Ascending aorta (tissue), 2 donors: ENCODE measurements around the gene BLTP3A. TPM values are rescaled to one million over a fixed set of nuclear protein-coding genes. Genes with fewer than 3 reads are reported as not detected.

Experiments
- DNase-seq, 2 donors: peaks; one replicate each; pipeline ENCODE4 v3.0.0-alpha.2; 2019; ENCODE audit warnings: low spot score in 2 of 2
- H3K27ac ChIP-seq, 2 donors: fragments of 200-600 bp; sonication (generic); one replicate each; pipeline ENCODE4 v1.5.1; 2016 to 2017; ENCODE audit warnings: mild to moderate bottlenecking in 1 of 2
- H3K27me3 ChIP-seq: fragments of 200-600 bp; sonication (generic); one replicate; pipeline ENCODE4 v1.5.1; 2017
- H3K36me3 ChIP-seq, 2 donors: fragments of 200-600 bp; sonication (generic); one replicate each; pipeline ENCODE4 v1.5.1; 2016
- H3K4me1 ChIP-seq, 2 donors: fragments of 200-600 bp; sonication (generic); one replicate each; pipeline ENCODE4 v1.5.1; 2016 to 2017; ENCODE audit warnings: mild to moderate bottlenecking in 1 of 2
- H3K4me3 ChIP-seq, 2 donors: fragments of 200-600 bp; sonication (generic); one replicate each; pipeline ENCODE4 v1.5.1; 2016 to 2017; ENCODE audit warnings: mild to moderate bottlenecking in 1 of 2
- H3K9me3 ChIP-seq, 2 donors: fragments of 200-600 bp; sonication (generic); one replicate each; pipeline ENCODE4 v1.5.1; 2016
- intact Hi-C: fragments of 100-400 bp; cut with DNase I; formaldehyde crosslinking; loops from one replicate; pipeline ENCODE4 v1.15.1; 2023
- total RNA-seq: library from RNA; depleted of rRNA; stranded (reverse); fragments of >200 nt; gene quantifications from one replicate; pipeline ENCODE4 v1.1.0, GENCODE V29; 2016
- TF ChIP-seq, protein P1 (sequence below), 3 experiments: fragments of 200-600 bp in 2 of 3; fragments of 450-650 bp in 1 of 3; sonication (generic) in 2 of 3; IDR thresholded peaks; one replicate each; pipeline ENCODE4 v1.5.1; 2016 to 2019; ENCODE audit warnings: antibody characterized with exemption in 3 of 3, mild to moderate bottlenecking in 1 of 3, moderate library complexity in 1 of 3

The BLTP3A gene
- total RNA-seq, 1 donor from 2014 or later: 12.7 TPM

DNA sequence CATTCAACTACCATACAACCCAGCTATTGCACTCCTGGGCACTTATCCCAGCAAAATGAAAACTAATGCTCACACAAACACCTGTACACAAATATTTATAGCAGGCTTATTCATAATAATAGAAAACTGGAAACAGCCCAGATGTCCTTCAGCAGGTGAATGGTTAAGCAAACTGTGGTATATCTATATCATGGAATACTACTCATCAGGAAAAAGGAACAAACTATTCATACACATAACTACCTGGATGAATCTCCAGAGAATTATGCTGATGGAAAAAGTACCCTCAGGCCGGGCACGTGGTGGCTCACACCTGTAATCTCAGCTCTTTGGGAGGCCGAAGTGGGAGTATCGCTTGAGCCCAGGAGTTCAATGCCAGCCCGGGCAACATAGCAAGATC is 3.8 kb upstream of the BLTP3A start:
- no peaks in the 10 kb centered on the region for H3K27me3 ChIP-seq
- intact Hi-C loops: no loop called here
- TF ChIP-seq, protein P1, sequence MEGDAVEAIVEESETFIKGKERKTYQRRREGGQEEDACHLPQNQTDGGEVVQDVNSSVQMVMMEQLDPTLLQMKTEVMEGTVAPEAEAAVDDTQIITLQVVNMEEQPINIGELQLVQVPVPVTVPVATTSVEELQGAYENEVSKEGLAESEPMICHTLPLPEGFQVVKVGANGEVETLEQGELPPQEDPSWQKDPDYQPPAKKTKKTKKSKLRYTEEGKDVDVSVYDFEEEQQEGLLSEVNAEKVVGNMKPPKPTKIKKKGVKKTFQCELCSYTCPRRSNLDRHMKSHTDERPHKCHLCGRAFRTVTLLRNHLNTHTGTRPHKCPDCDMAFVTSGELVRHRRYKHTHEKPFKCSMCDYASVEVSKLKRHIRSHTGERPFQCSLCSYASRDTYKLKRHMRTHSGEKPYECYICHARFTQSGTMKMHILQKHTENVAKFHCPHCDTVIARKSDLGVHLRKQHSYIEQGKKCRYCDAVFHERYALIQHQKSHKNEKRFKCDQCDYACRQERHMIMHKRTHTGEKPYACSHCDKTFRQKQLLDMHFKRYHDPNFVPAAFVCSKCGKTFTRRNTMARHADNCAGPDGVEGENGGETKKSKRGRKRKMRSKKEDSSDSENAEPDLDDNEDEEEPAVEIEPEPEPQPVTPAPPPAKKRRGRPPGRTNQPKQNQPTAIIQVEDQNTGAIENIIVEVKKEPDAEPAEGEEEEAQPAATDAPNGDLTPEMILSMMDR (IDR thresholded peaks at IDR 0.05): no peak
- no peak for DNase-seq
- no peaks in the 10 kb centered on the region for H3K36me3 ChIP-seq
- no peak overlapping the region for H3K27ac ChIP-seq
- no peaks in the 10 kb centered on the region for H3K9me3 ChIP-seq
- no peak overlapping the region for H3K4me3 ChIP-seq
- H3K4me1 ChIP-seq: peaks cover 0 to 4% of the 10 kb centered on the region in 2 donors

DNA sequence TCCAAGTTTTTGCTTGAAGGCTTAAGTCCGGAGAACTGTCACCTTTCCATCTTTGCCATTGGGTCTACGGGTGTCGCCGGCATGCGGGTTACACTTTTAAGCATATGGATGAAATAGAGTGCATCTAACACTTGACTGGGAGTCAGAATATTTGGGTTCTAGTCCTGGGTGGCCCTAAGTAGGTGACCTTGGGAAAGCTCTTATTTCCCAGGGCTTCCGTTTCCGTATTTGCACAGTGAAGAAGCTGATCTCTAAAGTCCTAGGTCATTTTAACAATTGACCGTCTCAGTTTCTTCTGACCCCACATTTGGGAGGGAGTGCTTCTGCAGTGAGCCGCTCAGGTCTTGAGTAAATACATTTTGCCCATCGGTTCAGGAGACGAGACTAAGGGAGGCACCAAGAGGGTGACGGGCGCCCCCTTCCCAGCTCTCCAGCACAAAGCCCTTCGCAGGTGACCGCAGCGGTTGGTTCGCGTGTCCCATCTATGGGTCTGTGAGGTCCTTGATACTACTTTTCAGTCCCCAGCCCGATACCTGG is 651 bp upstream of the BLTP3A start:
- TF ChIP-seq, protein P1 (IDR thresholded peaks at IDR 0.05): peak in 1 of 3 experiments; percentile 15
- H3K4me1 ChIP-seq: peaks cover 0 to 8% of the 10 kb centered on the region in 2 donors
- intact Hi-C loops: loop anchor here (1.0 to 5.0 kb wide), 2 partner anchors 34 to 96 kb away; partner anchors contain the start of genes ANKS1A, SNRPC and TAF11
- peak overlapping the region; percentile 95 to 96 for H3K27ac ChIP-seq
- H3K27me3 ChIP-seq: no peaks in the 10 kb centered on the region
- peak in 1 of 2 donors; percentile 71 for DNase-seq
- peak overlapping the region; percentile 88 to 99 for H3K4me3 ChIP-seq
- no peaks in the 10 kb centered on the region for H3K36me3 ChIP-seq
- no peaks in the 10 kb centered on the region for H3K9me3 ChIP-seq

DNA sequence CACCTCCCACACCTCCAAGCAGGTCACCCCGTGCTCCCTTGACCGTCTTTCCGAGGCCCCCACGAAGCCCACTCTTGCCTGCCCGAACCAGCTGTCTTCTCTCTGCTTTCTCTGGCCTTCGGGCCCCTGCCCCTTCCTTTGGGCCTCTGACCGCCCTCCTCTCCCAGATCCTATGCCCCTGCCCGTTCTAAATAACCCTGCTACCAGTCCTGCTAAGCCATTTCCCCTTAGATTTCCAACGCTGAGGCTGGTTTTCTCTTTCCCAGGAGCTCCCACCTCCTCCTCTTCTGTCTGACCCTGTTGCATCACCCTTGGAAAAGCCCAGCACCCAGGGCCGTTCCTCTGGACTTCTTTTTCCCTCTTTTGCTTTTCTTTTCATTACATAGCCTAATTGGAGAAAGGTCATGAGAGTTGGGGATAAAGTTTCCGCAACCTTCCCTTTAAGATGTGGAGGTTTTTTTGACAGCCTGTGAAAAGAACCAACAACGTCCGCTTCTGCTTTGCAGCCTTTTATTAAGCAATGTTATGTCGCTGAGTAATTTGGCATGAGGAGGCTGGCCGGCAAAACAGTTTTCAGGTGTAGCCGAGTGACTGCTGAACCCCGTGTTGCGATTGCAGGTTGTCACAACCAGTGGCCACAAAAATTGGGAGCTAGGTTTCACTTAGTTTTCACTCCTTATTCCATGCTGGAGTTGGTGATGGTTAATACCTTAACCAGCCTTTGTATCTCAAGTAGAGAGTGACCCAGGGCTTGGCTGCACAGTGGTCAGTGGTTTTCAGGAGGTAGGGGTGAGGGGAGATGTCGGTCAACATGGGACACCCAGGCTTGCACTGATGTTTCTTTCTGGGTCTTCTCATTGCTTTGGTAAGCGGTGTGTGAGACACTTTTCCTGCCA is 970 bp downstream of the BLTP3A start:
- intact Hi-C loops: loop anchor here (5.0 kb wide), 1 partner anchor 94 kb away; the partner anchor contains the start of genes ANKS1A and TAF11
- DNase-seq: peak in 1 of 2 donors; percentile 72

DNA sequence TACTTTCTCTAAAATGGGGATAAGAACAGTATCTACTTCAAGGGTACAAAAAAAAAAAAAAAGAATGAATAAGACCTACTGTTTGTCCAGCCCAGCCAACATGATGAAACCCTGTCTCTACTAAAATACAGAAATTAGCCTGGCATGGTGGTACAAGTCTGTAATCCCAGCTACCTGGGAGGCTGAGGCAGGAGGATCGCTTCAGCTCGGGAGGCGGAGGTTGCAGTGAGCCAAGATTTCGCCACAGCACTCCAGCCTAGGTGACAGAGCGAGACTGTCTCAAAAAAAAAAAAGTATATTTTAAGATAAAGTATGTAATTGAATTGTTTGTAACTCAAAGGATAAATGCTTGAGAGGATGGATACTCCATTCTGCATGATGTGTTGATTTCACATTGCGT is 2.0 kb downstream of the BLTP3A start:
- H3K27ac ChIP-seq: no peak overlapping the region
- intact Hi-C loops: loop anchor here (5.0 kb wide), 1 partner anchor 93 kb away; the partner anchor contains the start of genes ANKS1A and TAF11
- H3K36me3 ChIP-seq: no peaks in the 10 kb centered on the region
- H3K27me3 ChIP-seq: no peaks in the 10 kb centered on the region
- peak overlapping the region in 1 of 2 donors; percentile 88 for H3K4me3 ChIP-seq
- H3K4me1 ChIP-seq: peaks cover 0 to 8% of the 10 kb centered on the region in 2 donors
- DNase-seq: no peak
- TF ChIP-seq, protein P1 (IDR thresholded peaks at IDR 0.05): no peak
- no peaks in the 10 kb centered on the region for H3K9me3 ChIP-seq

More for the DNA sequence above, 970 bp downstream of the BLTP3A start:
- peak overlapping the region; percentile 95 to 96 for H3K27ac ChIP-seq
- H3K27me3 ChIP-seq: no peaks in the 10 kb centered on the region
- H3K36me3 ChIP-seq: no peaks in the 10 kb centered on the region
- H3K9me3 ChIP-seq: no peaks in the 10 kb centered on the region
- TF ChIP-seq, protein P1 (IDR thresholded peaks at IDR 0.05): no peak
- peak overlapping the region; percentile 88 to 99 for H3K4me3 ChIP-seq
- H3K4me1 ChIP-seq: peaks cover 0 to 8% of the 10 kb centered on the region in 2 donors

DNA sequence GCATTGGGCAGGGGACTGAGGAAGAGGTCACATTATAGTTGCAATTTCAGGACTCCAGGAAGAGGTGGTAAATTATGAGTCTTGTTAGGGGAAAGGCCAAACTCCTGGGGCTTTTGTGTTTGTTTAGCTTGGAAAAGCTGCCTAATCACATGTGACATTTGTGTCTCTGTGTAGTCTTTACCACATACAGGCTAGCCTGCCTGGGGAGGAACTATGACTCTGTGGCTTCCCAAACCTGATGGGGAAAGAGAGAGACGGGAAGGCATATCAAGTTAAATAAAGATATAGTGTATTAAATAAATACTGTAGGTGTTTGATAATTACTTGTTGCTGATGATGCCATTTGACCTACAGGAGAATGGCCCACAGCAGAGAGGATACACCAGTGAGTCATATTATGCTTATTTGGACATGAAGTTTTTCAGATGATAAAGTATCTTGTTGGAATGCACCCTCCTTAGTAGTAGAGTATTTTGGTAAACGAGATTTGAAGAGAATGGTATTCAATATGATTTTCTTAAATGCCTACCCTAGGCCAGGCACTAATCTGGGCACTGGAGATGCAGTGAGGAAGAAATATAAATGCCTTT is 4.0 kb downstream of the BLTP3A start:
- no peak overlapping the region for H3K27ac ChIP-seq
- no peaks in the 10 kb centered on the region for H3K36me3 ChIP-seq
- H3K4me1 ChIP-seq: peaks cover 0 to 6% of the 10 kb centered on the region in 2 donors
- intact Hi-C loops: no loop called here
- H3K27me3 ChIP-seq: no peaks in the 10 kb centered on the region
- no peaks in the 10 kb centered on the region for H3K9me3 ChIP-seq
- TF ChIP-seq, protein P1 (IDR thresholded peaks at IDR 0.05): no peak
- no peak overlapping the region for H3K4me3 ChIP-seq
- DNase-seq: no peak
